ENCODE results near the gene SMCHD1.
"Not testable (repeated sequence)": the region's sequence is repeated elsewhere in the genome, so short reads cannot be mapped to it uniquely, and the experiment has no call there.

Gene SMCHD1

GRCh38 chr18:2823966-2824365 is 168.4 kb downstream of the SMCHD1 start:
- DNase-seq: no peak

- no peak for DNase-seq
Observed at GRCh38 chr18:2824865-2825264, 169.3 kb downstream of the SMCHD1 start.

- DNase-seq: no peak
Observed at GRCh38 chr18:2825613-2826175, 170.2 kb downstream of the SMCHD1 start.

- DNase-seq: no peak
Observed at GRCh38 chr18:2826581-2826980, 171.1 kb downstream of the SMCHD1 start.

DNA sequence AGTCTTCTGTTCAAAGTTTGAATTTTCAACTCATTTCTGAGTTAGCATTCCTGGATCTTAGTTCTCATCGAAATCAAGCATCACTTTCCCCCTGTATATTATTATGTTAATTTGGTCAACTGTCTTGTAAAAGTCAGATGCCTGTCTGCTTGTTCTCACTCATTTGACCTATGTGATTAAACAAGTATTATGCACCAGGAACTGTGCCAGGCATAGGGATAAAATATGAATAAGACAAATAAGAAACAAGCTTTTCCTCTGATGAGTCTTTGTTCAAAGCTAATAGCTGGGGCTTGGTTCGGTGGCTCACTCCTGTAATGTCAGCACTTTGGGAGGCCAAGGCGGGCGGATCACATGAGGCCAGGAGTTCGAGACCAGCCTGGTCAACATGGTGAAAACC is 171.5 kb downstream of the SMCHD1 start:
- DNase-seq: no peak

DNA sequence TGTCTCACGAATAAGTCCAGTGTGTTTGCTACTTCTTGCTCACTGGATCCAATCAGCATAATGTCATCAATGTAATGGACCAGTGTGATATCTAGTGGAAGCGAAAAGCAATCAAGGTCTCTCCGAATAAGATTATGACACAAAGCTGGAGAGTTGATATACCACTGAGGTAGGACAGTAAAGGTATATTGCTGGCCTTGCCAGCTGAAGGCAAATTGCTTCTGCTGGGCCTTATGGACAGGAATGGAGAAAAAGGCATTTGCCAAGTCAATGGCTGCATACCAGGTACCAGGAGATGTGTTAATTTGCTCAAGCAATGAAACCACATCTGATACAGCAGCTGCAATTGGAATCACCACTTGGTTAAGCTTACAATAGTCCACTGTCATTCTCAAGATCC is 180.6 kb downstream of the SMCHD1 start:
- not testable (repeated sequence) for DNase-seq

DNA sequence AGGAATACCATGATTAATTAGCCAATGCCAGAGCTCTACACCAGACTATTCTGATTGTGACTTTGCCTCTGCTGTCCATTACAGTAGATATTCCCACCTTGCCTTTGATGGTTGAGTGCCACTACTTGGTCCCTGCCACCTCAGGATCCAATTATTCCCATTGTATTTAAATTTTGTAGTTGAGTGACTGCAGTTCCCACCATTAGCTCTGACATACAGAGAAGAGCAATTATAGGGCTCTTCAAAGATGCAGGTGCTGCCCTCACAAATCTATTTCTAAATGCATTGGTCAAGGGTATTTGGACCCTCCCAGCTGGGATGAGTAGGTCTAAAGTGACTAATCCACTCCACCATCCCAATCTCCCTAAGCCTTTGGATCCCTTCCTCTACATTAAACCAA is 181.8 kb downstream of the SMCHD1 start:
- DNase-seq: not testable (repeated sequence)

DNA sequence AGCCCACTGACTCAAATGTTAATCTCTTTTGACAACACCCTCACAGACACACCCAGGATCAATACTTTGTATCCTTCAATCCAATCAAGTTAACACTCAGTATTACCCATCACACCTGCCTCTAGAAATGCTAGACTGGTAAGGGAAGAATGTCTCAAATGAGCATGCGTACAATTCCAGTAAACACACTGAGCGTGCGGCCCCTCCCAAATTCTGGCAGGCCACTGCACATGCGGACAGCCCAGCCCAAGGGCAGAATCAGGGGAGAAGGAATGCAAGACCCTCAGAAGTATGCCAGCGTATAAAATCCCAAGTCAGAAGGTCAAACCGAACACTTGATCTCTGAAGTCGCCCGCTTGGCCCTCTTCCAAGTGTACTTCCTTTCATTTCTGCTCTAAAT is 183.7 kb downstream of the SMCHD1 start:
- DNase-seq: no peak

DNA sequence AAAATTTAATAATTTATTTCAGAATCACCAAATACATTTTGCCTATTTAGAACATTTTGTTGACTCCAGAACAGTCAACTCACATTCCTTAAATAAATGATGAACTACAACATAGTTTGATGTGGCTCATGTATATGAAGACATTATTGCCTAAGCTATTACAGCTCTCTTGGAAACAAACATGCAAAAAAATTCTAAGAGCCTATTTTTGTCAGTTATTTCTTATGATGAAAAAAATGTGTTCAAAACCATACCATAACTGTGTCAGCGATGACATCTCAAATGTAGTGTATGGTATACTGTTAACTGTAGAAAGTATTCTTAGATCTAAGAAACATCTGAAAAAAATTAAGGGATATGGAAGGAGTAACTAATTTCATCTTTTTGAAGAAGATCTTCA is 185.0 kb downstream of the SMCHD1 start:
- DNase-seq: no peak

DNA sequence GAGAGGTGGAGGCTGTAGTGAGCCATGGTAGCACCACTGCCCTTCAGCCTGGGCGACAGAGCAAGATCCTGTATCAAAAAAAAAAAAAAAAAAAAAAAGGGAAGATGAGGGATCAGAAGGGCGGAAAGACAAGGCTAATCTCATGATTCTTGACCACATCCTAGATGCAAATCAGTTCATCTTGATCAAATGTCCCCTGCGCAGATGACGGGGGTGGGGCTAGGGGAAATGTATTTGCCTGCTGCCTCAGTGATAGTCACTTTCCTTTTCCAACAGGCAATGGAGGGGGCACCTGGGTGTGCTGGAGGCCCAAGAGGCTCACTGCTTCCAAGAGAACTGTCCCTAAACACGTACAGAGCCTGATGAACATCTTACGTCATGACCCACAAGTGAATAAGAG is 187.6 kb downstream of the SMCHD1 start:
- DNase-seq: no peak

GRCh38 chr18:2845172-2845571 is 189.6 kb downstream of the SMCHD1 start:
- DNase-seq: no peak

DNA sequence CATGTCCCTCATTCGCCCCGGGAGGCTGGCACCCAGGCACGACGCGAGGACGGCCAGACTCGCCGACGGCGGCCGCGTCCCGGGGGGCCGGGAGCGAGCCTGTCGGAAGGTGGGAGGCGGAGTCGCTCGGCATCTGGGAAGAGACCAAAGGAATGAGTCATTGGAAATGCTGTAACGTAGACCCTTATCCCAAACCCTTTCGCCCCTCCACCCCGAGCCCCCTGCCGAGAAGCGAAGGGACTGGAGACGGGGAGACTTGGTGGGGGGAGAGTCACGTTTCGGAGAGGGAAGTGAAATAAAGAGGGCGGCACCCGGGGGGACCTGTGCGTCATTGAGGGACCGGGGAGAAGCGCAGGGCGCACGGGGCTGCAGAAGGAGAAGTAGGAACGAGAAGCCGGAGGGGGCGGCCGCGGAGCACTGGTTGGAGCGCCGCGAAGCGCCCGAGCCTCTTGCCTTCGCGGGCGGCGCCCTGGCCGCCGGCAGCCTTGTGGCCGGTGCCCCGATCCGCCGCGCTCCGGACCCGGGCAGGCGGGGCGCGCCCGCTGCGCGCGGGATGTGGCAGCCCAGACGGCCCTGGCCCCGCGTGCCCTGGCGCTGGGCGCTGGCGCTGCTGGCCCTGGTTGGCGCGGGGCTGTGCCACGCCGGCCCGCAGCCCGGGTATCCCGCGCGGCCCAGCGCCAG is 191.2 kb downstream of the SMCHD1 start, which contains the start of gene EMILIN2:
EMILIN2 (plus strand) TSS at position 371 of the 681 bp plus-strand sequence; CDS start at position 554, 183 bp downstream.
- DNase-seq: peak; percentile 25

GRCh38 chr18:2847317-2848246 is 192.1 kb downstream of the SMCHD1 start:
- peak; percentile 25 for DNase-seq

GRCh38 chr18:2848247-2849246 is 193.0 kb downstream of the SMCHD1 start:
- DNase-seq: no peak

DNA sequence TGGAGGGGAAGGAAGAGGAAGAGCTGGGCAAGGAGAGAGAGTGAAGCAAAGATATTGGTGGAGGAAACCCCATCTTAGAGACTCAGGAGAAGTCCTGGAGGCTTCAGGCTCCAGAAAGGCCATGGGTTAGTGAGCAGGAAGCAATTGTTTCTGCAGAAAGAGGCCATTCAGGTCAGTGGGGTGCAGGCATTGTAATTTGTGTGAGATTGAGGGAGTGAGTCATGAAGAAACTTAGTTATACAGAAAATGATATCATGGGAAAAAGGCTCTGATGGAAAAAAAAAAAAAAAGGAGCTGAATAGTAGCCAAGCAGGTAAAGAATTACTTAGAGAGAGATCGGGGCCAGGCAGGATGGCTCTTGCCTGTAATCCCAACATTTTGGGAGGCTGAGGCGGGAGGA is 195.3 kb downstream of the SMCHD1 start:
- DNase-seq: no peak

DNA sequence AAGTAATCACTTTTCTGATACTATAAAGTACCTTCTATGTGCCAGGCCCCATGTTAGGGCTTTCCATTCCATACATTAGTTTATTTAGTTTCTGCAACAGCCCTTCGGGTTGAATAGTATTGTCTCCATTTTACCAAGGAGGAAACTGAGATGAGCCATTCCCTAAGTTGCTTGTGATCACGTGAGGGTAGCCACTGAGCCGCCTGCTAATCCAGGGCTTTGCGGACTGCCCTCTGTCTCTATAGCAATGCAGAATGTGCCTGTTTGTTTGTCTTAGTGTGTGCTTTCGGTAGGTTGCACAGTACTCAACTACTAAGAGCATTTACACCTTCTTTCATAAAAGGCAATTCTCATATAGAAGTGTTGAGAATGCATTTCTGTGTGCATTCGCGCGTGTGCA is 196.2 kb downstream of the SMCHD1 start:
- DNase-seq: no peak

DNA sequence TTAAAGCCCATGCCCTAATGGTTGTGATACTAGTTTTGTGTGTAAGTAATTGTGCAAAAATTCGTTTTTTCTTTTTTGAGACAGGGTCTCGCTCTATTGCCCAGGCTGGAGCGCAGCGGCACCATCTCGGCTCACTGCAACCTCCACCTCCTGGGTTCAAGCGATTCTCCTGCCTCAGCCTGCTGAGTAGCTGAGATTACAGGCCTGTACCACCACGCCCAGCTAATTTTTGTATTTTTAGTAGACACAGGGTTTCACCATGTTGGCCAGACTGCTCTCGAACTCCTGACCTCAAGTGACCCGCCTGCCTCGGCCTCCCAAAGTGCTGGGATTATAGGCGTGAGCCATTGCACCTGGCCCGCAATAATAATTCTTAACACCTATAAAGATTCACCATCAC is 196.9 kb downstream of the SMCHD1 start:
- not testable (repeated sequence) for DNase-seq

DNA sequence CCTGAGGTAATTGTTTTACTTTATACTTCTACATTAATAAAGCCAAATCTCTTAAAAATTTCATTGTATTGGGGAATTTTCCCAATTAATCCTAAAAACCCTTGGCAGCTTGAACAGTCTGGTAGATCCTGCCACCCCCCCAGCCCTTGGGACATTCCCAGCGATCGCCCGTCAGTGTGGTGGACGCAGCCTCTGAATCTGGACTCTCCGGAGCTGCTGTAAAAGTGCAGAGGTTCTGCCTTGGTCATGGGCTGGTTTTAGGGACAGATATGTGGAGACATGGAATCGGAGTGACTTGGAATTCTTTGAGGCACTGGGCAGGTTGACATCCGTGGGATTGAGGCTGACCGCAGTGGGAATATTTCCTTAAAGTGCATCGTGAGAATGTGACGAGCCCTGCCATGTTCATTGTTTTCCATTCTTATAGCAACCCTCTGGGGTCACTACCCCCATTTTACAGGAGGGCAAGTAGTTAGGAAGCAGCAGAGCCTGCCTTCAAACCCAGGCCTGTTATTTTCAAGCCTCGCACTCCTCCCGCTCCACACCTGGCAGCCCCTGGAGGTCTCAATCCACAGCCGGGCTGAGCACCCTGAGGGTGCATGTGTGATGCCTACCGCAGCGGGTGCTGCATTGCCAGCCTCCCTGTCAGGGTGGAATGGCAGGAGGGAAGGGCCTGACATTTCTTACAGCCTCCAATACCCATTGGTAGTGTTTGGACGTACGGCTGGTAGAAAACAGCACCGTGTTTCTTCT is 197.8 kb downstream of the SMCHD1 start:
- no peak for DNase-seq

DNA sequence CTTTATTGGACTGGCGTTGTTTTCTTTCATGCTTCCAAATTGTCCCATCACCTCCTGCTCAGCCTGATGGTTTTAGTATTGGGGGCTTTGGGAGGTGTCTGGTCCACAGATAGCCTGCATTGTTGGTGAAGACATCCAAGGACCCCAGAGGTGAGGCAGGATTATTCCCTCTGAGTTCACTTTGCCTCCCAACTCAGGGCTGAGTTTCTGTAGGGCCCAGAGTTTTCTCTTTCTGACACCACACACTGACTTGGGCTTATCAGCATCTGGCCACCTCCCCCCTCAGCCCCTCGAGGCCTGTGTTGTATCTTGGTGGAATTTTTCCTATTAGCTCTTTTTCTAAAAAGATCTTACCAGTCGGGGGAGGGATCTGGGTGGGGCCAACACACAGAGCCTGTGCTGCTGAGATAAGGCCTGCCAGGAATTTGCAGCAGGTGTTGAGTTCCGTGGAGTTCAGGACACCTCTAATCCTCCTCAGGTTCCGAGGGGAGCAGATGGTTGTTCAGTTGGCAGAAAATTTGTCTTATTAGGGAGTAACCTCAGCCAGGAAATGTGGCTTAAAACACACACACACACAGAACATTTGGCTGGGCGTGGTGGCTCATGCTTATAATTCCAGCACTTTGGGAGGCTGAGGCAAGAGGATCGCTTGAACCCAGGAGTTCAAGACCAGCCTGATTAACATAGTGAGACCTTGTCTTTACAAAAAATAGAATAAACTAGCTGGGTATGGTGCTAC is 198.6 kb downstream of the SMCHD1 start:
- DNase-seq: no peak

All from activated CD4-positive, alpha-beta T cell treated with anti-CD3 and anti-CD28 coated beads, Interleukin-10, Interleukin-2, amounts not matched to agents 100 ng/mL and 50 ng/mL, durations not matched to agents 16 hours and 8 hours (primary cell).